Right lobe of liver (tissue), 6 donors: ENCODE data around the gene CELF4. TPM values are rescaled to one million over a fixed set of nuclear protein-coding genes. Genes with fewer than 3 reads are reported as not detected.

Experiments used
- ATAC-seq, 4 donors: fragments of 200-7000 bp; cut with Tn5 transposase; one replicate each; pipeline ENCODE4 v1.9.1; 2020; ENCODE audit warnings: mild to moderate bottlenecking in 4 of 4, moderate library complexity in 4 of 4
- DNase-seq, 3 donors: peaks; one replicate each; pipeline ENCODE4 v3.0.0-alpha.2; 2020
- H3K27ac ChIP-seq, 3 donors: fragments of 200-600 bp; one replicate each; pipeline ENCODE4 v1.8.0; 2022
- H3K27me3 ChIP-seq, 2 donors: fragments of 200-600 bp; one replicate each; pipeline ENCODE4 v1.8.0; 2022
- H3K36me3 ChIP-seq, 4 donors: fragments of 200-600 bp; sonication (generic) in 1 of 4; one replicate each; pipeline versions ENCODE4 v1.5.1 to v1.8.0; 2017 to 2022; ENCODE audit warnings: control low read depth in 1 of 4
- H3K4me1 ChIP-seq, 4 donors: fragments of 200-600 bp; sonication (generic) in 1 of 4; one replicate each; pipeline versions ENCODE4 v1.5.1 to v1.8.0; 2017 to 2022; ENCODE audit warnings: control low read depth in 1 of 4
- H3K4me3 ChIP-seq, 3 donors: fragments of 200-600 bp; one replicate each; pipeline ENCODE4 v1.8.0; 2022
- H3K9me3 ChIP-seq, 4 donors: fragments of 200-600 bp; sonication (generic) in 1 of 4; one replicate each; pipeline versions ENCODE4 v1.5.1 to v1.8.0; 2017 to 2022; ENCODE audit warnings: control low read depth in 1 of 4
- POLR2A ChIP-seq: fragments of 450-650 bp; IDR thresholded peaks from one replicate; pipeline ENCODE4 v1.6.1; 2017; ENCODE audit warnings: antibody characterized with exemption, mild to moderate bottlenecking
- WGBS: methylation state at CpG from one replicate; pipeline ENCODE4 v1.1.6; 2018; ENCODE audit warnings: low coverage, low lambda C conversion rate; ENCODE audit not compliant: insufficient coverage; ENCODE audit errors: missing lambda C conversion rate; 5-methylcytosine and 5-hydroxymethylcytosine counted together
- intact Hi-C, 2 donors: fragments of 100-400 bp; cut with DNase I; formaldehyde crosslinking; loops; one replicate each; pipeline versions ENCODE4 v1.11.2 to v1.14.1; 2022
- total RNA-seq, 6 experiments: library from RNA; depleted of rRNA in 2 of 6; stranded (reverse); fragments of >200 nt in 2 of 6; fragmentation: NEBNext Ultra II Directional in 3 of 6; extraction: Animal tissue kit (Norgen Biotek cat#: 25700) in 3 of 6; gene quantifications; one replicate each; pipeline versions ENCODE4 v1.1.0 to v1.2.4, GENCODE V29; 2016 to 2023
- TF ChIP-seq, protein P1 (sequence below), 4 donors: fragments of 200-600 bp in 3 of 4; fragments of 450-650 bp in 1 of 4; IDR thresholded peaks; one replicate each; pipeline versions ENCODE4 v1.5.1 to v1.8.0; 2016 to 2022; ENCODE audit warnings: antibody characterized with exemption in 4 of 4, mild to moderate bottlenecking in 2 of 4
- donor health status: DM: no; HTN: yes; CAD: no.
- donor health status: DM: no; HTN: no; CAD: no.
- donor health status: DM: no; HTN: no; CAD: no.
- donor health status: DM: no; HTN: yes; CAD: no.
- donor health status: DM: no; HTN: yes; CAD: no.

Gene CELF4
- total RNA-seq, 6 experiments from 2014 or later = 0.06 TPM; not detected in 5

- ATAC-seq = no peak
- intact Hi-C loops = no loop called here
- 67% methylated on average over 3 of the region's 3 CpGs for WGBS
- H3K9me3 ChIP-seq = no peaks in the 10 kb centered on the region
- H3K36me3 ChIP-seq = no peaks in the 10 kb centered on the region
- peak in 1 of 3 donors; percentile 22 for DNase-seq
- no peak overlapping the region for H3K27ac ChIP-seq
- no peak for TF ChIP-seq POLR2A
- TF ChIP-seq, protein P1, sequence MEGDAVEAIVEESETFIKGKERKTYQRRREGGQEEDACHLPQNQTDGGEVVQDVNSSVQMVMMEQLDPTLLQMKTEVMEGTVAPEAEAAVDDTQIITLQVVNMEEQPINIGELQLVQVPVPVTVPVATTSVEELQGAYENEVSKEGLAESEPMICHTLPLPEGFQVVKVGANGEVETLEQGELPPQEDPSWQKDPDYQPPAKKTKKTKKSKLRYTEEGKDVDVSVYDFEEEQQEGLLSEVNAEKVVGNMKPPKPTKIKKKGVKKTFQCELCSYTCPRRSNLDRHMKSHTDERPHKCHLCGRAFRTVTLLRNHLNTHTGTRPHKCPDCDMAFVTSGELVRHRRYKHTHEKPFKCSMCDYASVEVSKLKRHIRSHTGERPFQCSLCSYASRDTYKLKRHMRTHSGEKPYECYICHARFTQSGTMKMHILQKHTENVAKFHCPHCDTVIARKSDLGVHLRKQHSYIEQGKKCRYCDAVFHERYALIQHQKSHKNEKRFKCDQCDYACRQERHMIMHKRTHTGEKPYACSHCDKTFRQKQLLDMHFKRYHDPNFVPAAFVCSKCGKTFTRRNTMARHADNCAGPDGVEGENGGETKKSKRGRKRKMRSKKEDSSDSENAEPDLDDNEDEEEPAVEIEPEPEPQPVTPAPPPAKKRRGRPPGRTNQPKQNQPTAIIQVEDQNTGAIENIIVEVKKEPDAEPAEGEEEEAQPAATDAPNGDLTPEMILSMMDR (IDR thresholded peaks at IDR 0.05) = no peak
- H3K27me3 ChIP-seq = no peaks in the 10 kb centered on the region
- no peaks in the 10 kb centered on the region for H3K4me1 ChIP-seq
- no peak overlapping the region for H3K4me3 ChIP-seq
Measured at GRCh38 chr18:37230768-37231167, 334.8 kb downstream of the CELF4 start.

- ATAC-seq (no peak), DNase-seq (no peak)
- no peaks in the 10 kb centered on the region for H3K4me1 ChIP-seq
- H3K9me3 ChIP-seq = no peaks in the 10 kb centered on the region
- H3K27me3 ChIP-seq = no peaks in the 10 kb centered on the region
- no peaks in the 10 kb centered on the region for H3K36me3 ChIP-seq
- TF ChIP-seq POLR2A = no peak
- TF ChIP-seq, protein P1 (IDR thresholded peaks at IDR 0.05) = no peak
- H3K27ac ChIP-seq = no peak overlapping the region
- no peak overlapping the region for H3K4me3 ChIP-seq
- 69% methylated on average over 4 of the region's 4 CpGs for WGBS
- intact Hi-C loops = no loop called here
Measured at GRCh38 chr18:37225279-37225678, 340.3 kb downstream of the CELF4 start.

DNA sequence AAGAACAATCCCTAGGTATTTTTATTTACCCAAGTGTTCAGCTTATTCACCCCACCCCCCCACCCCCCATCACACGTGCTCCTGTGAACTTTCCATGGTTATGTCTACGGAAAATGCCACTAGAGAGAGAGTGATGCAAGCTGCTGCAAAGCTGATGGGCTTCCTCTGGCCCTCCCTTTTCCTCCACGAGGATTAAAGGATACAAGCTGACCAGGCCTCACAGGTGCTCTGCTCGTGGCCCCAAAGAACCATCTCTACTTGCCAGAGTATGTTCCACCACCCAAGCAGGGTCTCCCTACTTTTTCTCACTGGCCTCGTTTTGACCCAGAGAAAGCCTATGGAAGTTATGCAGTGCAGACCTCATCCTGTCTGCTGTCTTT is 342.6 kb downstream of the CELF4 start:
- Histone ChIP-seq H3K36me3 (no peaks in the 10 kb centered on the region), H3K9me3 (no peaks in the 10 kb centered on the region), H3K27me3 (no peaks in the 10 kb centered on the region), H3K4me3 (no peak overlapping the region), H3K27ac (no peak overlapping the region), H3K4me1 (no peaks in the 10 kb centered on the region)
- intact Hi-C loops = no loop called here
- TF ChIP-seq, protein P1 (IDR thresholded peaks at IDR 0.05) = no peak
- no peak for TF ChIP-seq POLR2A
- 76% methylated on average over 5 of the region's 5 CpGs for WGBS
- ATAC-seq (no peak), DNase-seq (no peak)

- WGBS = 77% methylated on average over 4 of the region's 4 CpGs
- Histone ChIP-seq H3K27me3 (no peaks in the 10 kb centered on the region), H3K9me3 (no peaks in the 10 kb centered on the region), H3K4me3 (no peak overlapping the region), H3K4me1 (no peaks in the 10 kb centered on the region), H3K36me3 (no peaks in the 10 kb centered on the region), H3K27ac (no peak overlapping the region)
- intact Hi-C loops = no loop called here
- DNase-seq (no peak), ATAC-seq (no peak)
- no peak for TF ChIP-seq POLR2A
- TF ChIP-seq, protein P1 (IDR thresholded peaks at IDR 0.05) = no peak
Measured at GRCh38 chr18:37222354-37222998, 343.1 kb downstream of the CELF4 start.
